Activated CD4-positive, CD25-positive, alpha-beta regulatory T cell treated with anti-CD3 and anti-CD28 coated beads, Interleukin-2, amount 50 U/mL, for 24 hours (primary cell): ENCODE measurements around the gene TSPAN10.

Experiments
- ATAC-seq, 2 donors: fragments of 150-1000 bp; cut with Tn5 transposase; one replicate each; pipeline ENCODE4 v1.10.0; 2021; ENCODE audit warnings: mild to moderate bottlenecking in 1 of 2, moderate library complexity in 1 of 2

Gene TSPAN10

GRCh38 chr17:81635431-81635830, 1.6 kb upstream of the TSPAN10 start:
- no peak for ATAC-seq

DNA sequence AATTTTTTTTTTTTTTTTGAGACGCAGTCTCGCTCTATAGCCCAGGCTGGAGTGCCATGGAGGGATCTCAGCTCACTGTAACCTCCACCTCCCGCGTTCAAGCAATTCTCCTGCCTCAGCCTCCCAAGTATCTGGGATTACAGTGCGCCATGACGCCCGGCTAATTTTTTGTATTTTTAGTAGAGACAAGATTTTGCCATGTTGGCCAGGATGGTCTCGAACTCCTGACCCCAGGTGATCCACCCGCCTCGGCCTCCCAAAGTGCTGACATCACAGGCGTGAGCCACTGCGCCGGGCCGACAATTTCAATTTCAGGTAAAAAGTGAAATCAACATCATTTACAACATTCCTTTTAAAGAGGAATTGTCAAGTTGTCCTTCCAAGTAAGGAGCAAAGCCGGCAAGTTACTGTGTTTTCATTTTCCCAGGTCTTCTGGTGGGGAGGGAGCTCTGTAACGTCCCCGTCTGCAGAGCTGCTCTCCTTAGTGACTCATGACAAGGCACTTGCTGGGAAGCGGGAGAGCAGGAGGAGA, 957 bp upstream of the TSPAN10 start:
- peak; percentile 6 to 10 for ATAC-seq

DNA sequence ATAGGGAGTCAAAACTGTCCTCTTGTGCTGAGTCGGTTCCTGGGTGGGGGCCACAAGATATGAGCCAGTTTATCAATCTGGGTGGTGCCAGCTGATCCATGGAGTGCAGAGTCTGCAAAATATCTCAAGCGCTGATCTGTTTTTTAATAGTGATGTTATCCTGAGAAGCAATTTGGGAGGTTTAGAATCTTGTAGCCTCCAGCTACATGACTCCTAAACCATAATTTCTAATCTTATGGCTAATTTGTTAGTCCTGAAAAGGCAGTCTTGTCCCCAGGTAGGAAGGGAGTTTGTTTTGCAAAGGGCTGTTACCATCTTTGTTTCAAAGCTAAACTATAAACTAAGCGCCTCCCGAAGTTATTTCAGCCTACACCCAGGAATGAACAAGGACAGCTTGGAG, 1.7 kb downstream of the TSPAN10 start:
- ATAC-seq: no peak

- ATAC-seq: no peak
These were observed 3.0 kb downstream of the TSPAN10 start for GRCh38 chr17:81640011-81640410.

GRCh38 chr17:81641825-81642489, 5.0 kb downstream of the TSPAN10 start:
- ATAC-seq: no peak

DNA sequence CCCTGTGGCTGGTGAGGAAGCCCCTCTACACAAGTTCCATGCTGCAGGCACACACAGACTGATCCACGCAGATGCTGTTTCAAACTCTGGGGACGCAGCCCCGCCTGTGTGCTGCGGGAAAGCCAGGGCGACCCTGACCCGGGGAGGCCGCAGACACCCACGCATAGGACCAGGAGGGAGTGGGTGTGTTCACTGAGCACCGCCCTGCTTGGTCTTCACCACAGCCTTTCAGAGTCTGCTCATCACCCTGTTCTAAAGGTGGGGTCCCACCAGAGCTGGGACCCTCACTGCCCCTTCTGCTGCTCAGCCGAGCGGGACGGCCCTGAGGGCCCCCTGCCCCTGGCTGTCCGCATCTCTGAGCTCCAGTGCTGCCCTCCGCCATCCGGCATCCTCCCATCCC, 7.5 kb downstream of the TSPAN10 start:
- ATAC-seq: no peak

DNA sequence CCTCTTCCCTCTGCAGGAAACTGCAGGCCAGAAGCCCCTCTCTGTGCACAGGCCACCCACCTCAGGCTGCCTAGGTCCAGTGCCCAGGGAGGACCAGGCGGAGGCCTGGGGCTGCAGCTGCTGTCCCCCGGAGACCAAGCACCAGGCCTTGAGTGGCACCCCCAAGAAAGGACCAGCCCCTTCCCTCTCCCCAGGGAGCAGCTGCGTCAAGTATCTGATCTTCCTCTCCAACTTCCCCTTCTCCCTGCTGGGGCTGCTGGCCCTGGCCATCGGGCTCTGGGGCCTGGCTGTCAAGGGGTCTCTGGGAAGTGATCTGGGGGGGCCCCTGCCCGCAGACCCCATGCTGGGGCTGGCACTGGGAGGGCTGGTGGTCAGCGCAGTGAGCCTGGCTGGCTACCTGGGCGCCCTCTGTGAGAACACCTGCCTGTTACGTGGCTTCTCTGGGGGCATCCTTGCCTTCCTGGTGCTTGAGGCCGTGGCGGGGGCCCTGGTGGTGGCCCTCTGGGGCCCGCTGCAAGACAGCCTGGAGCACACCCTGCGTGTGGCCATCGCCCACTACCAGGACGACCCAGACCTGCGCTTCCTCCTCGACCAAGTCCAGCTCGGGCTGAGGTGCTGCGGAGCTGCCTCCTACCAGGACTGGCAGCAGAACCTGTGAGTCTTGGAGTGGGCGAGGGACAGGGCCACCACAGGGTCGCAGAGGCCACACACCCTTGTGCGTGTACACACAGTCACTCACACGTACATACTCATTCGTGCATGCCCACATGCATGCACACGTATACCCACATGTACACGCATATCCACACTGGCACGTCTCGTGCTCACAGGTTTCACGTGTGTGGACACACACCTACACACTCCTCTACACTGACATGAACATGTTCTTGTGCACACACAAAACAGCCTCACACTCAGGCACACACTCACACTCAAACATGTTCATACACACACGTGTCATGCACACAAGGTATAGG, 8.3 kb downstream of the TSPAN10 start:
- no peak for ATAC-seq

DNA sequence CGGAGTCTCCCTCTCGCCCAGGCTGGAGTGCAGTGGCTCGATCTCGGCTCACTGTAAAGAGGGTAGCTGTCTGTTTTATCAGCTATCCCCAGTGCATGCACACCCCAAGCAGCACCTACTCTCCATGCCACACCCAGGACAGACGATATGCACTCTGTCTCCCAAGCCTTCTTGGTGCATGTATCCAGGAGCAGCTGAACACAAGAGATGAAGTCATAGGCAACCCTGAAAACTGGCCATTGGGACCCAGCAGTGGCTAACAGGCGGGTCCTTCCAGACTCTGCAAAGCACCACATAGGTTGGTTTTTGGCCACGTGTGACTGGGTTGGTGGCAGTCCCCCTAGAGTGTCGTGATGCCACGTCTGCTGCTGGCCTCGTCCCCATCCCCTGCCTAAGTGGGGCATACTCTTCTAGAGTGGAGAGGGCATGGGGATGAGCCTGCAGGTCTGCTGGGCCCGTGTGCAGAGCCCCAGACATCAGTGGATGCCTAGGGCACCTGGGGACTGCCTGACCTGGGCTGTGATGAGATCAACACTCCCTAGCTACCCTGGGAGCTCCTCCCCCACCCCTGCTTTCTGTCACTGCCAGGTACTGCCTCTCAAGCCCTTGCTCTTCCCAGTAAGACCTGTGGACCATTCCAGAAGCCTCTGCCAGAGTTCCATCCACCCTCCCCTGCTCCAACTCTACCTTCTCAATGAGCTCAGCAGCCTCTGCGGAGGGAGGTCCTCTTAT, 10.0 kb downstream of the TSPAN10 start:
- ATAC-seq: no peak

GRCh38 chr17:81647640-81648012, 10.6 kb downstream of the TSPAN10 start:
- no peak for ATAC-seq

DNA sequence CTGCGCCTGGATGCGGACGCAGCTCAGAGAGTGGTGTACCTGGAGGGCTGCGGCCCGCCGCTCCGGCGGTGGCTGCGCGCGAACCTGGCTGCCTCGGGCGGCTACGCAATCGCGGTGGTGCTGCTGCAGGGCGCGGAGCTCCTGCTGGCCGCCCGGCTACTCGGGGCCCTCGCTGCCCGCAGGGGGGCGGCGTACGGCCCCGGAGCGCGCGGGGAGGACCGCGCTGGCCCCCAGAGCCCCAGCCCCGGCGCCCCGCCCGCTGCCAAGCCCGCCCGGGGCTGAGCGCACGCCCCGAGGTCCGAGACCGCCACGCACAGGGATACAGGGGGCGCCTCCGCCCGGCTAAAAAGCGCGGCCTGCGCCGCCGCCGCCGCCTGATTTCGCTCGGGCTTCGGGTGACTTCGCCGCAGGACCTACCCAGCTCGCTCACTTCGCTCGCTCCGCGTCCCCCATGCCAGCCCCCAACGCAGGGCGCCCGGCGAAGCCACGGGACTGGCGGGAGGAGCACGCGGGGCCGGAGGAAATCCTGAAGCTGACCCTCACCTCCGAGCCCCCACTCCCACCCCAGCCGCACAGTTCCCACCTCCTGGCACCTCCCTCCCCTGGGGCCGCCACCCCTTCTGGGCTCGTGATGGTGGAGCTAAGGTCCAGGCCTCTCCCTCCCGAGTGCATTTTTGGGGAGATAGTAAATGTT, 11.2 kb downstream of the TSPAN10 start:
- ATAC-seq: no peak

DNA sequence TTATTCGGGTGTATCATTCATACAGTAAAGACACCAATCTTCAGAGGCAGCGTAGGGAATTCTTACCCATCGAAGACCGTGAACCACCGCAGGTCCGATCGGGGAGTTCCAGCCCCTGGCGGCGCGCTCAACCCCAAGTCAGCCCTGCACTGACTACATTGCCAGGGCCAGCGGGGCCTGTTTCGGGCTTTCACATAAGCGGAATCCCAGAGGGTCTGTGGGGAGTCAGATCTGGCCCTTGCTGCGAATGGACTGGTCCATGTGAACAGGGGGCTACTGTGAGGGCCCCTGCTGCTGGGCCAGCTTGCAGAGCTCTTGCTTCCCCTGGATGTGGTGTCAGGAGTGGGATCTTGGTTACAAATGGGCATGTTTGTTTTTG, 11.7 kb downstream of the TSPAN10 start:
- ATAC-seq: no peak

DNA sequence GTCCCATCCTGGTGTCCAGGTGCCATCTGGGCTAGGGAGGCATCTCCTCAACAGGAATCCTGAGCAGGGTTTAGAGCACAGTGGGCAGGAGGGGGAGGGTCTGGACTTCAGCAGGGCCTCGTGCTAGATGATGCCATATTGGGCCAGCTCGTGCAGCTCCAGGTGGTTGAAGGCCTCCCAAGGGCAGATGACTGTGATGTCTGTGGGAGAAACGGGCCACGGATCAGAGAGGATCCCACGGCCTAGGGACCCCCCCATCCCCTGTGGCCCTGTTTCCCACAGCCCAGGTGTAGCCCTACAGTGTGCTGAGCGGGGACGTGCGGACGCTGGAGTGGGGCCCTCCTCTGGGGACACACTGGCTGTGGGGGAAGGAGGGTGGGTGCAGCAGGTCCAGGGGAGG, 14.0 kb downstream of the TSPAN10 start:
- ATAC-seq: no peak

DNA sequence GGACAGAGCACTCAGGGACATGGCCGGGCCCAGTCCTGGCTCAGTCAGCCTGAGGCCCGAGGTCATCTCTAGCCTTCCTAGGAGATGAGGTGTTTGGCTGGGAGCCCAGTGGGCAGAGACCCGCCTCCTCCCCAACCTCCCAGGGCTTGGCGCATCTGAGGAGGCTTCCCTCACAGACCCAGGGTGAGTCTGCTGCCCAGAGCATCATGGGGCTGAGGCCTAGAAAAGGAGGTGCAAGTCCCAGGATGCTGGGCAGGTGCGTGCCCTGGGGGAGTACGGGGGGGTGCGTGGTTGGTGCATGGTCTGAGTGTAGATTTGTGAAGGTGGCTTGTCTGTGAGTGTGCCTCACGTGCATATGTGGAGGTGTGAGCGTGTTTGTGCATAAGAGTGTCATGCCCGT, 14.7 kb downstream of the TSPAN10 start:
- no peak for ATAC-seq

GRCh38 chr17:81652906-81653771, 16.1 kb downstream of the TSPAN10 start:
- ATAC-seq: peak; percentile 28 to 38

GRCh38 chr17:81655378-81656117, 18.6 kb downstream of the TSPAN10 start:
- no peak for ATAC-seq

GRCh38 chr17:81656118-81656743, 19.2 kb downstream of the TSPAN10 start, which contains the start of gene PDE6G:
PDE6G (minus strand) TSS chr17:81656542; CDS start chr17:81653305, 3,237 bp downstream.
- no peak for ATAC-seq

- no peak for ATAC-seq
These were observed 19.8 kb downstream of the TSPAN10 start for GRCh38 chr17:81656835-81657234.

GRCh38 chr17:81659038-81659437, 22.0 kb downstream of the TSPAN10 start:
- ATAC-seq: no peak

GRCh38 chr17:81660441-81660840, 23.4 kb downstream of the TSPAN10 start:
- no peak for ATAC-seq

- ATAC-seq: no peak
These were observed 25.0 kb downstream of the TSPAN10 start for GRCh38 chr17:81662002-81662401.
